Vagina (tissue), 2 donors: ENCODE data around the gene SCUBE1.

Experiments used
- POLR2A ChIP-seq, 2 donors: fragments of 450-650 bp; IDR thresholded peaks; one replicate each; pipeline ENCODE4 v1.6.1; 2017; ENCODE audit warnings: antibody characterized with exemption in 2 of 2, mild to moderate bottlenecking in 2 of 2, moderate library complexity in 2 of 2
- POLR2AphosphoS5 ChIP-seq, 2 donors: sonication (generic); formaldehyde crosslinking; IDR thresholded peaks; one replicate each; pipeline ENCODE4 v1.9.0; 2017; ENCODE audit warnings: antibody characterized with exemption in 2 of 2, mild to moderate bottlenecking in 2 of 2, low read depth in 1 of 2; ENCODE audit not compliant: insufficient read depth in 1 of 2
- TF ChIP-seq, protein P1 (sequence below), 3 experiments: fragments of 450-650 bp in 2 of 3; fragments of 200-600 bp in 1 of 3; sonication (generic) in 1 of 3; IDR thresholded peaks; one replicate each; pipeline ENCODE4 v1.5.1; 2017 to 2019; ENCODE audit warnings: antibody characterized with exemption in 3 of 3, mild to moderate bottlenecking in 2 of 3, moderate library complexity in 2 of 3

DNA sequence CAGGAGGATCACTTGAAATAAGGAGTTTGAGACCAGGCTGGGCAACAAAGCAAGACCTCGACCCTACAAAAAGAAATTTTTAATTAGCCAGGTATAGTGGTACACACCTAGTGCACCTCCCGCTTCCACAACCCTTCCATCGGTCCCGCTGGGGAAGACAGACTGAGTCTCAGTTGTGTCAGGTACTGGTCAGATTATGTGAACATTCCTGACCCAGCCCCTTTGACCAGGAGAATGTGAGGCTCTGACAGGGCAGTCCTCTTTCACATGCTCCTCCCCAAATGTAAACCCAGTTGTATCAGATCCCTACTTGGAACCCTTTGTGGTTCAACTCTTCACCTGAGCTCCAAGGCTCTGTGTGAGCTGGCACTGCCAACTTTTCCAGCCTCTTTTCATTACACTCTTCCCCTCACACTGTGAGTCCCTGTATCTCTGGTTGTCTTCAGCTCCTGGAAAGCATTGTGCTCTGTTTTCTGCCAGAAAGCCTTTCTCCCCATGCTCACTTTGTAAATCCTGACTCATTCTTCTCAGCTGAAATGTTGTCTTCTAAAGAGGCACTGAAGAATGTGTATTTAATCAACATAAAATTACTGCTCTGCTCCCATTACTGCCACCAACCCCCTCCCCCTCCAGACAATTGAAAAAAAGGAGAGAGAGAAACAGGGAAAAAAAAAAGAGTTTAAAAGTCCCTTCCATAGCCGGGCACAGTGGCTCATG is 154.2 kb downstream of the SCUBE1 start:
- TF ChIP-seq, protein P1, sequence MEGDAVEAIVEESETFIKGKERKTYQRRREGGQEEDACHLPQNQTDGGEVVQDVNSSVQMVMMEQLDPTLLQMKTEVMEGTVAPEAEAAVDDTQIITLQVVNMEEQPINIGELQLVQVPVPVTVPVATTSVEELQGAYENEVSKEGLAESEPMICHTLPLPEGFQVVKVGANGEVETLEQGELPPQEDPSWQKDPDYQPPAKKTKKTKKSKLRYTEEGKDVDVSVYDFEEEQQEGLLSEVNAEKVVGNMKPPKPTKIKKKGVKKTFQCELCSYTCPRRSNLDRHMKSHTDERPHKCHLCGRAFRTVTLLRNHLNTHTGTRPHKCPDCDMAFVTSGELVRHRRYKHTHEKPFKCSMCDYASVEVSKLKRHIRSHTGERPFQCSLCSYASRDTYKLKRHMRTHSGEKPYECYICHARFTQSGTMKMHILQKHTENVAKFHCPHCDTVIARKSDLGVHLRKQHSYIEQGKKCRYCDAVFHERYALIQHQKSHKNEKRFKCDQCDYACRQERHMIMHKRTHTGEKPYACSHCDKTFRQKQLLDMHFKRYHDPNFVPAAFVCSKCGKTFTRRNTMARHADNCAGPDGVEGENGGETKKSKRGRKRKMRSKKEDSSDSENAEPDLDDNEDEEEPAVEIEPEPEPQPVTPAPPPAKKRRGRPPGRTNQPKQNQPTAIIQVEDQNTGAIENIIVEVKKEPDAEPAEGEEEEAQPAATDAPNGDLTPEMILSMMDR (IDR thresholded peaks at IDR 0.05): no peak
- TF ChIP-seq POLR2AphosphoS5 (IDR thresholded peaks at IDR 0.05; ENCODE audit: insufficient read depth in 1 of 2, low read depth in 1 of 2): no peak
- TF ChIP-seq POLR2A (IDR thresholded peaks at IDR 0.05): no peak
